WTC11 (cell line): Measurements from ENCODE around the gene KRT27. TPM values are rescaled to one million over a fixed set of nuclear protein-coding genes. Genes with fewer than 3 reads are reported as not detected.

Source experiments
- ATAC-seq: fragments of 200-7000 bp; cut with Tn5 transposase; 2 replicates; pipeline ENCODE4 v1.10.0; 2021; ENCODE audit warnings: mild to moderate bottlenecking, moderate library complexity
- CTCF ChIA-PET: fragments of 300-600 bp; sonication (Branson Sonifier 250); formaldehyde crosslinking; loops from one replicate; lab custom pipeline; 2021; ENCODE audit warnings: antibody characterized with exemption; lab: Charles Lee
- POLR2A ChIA-PET: fragments of 350-600 bp; sonication (Branson Sonifier 250); formaldehyde crosslinking; loops from one replicate; lab custom pipeline; 2021; ENCODE audit warnings: antibody characterized with exemption; lab: Charles Lee
- DNase-seq: peaks from one replicate; pipeline ENCODE4 v3.0.0; 2021; ENCODE audit warnings: low spot score
- H3K27ac Mint-ChIP-seq: 2 replicates; pipeline ENCODE4 v1.8.0; 2021; ENCODE audit warnings: mixed read lengths
- H3K27me3 Mint-ChIP-seq: 2 replicates; pipeline ENCODE4 v1.8.0; 2021; ENCODE audit warnings: low read depth, mild to moderate bottlenecking, moderate library complexity, mixed read lengths
- H3K36me3 Mint-ChIP-seq: 2 replicates; pipeline ENCODE4 v1.8.0; 2021; ENCODE audit warnings: mixed read lengths
- H3K4me1 Mint-ChIP-seq: 2 replicates; pipeline ENCODE4 v1.8.0; 2022; ENCODE audit warnings: mixed read lengths
- H3K4me3 Mint-ChIP-seq: 2 replicates; pipeline ENCODE4 v1.8.0; 2021; ENCODE audit warnings: mild to moderate bottlenecking, moderate library complexity, mixed read lengths
- H3K9me3 Mint-ChIP-seq: 2 replicates; pipeline ENCODE4 v1.8.0; 2021; ENCODE audit warnings: mixed read lengths
- AR ChIP-seq: fragments of 250-450 bp; sonication (Bioruptor Pico); IDR thresholded peaks from 2 replicates; pipeline ENCODE4 v1.9.0; 2021; ENCODE audit warnings: mild to moderate bottlenecking
- ARID4B ChIP-seq: sonication (generic); formaldehyde crosslinking; IDR thresholded peaks from 2 replicates; pipeline ENCODE4 v1.8.0; 2023; ENCODE audit warnings: missing genetic modification reagents, mild to moderate bottlenecking, borderline replicate concordance
- ATF1 ChIP-seq: sonication (generic); formaldehyde crosslinking; IDR thresholded peaks from 2 replicates; pipeline ENCODE4 v1.8.1; 2023; ENCODE audit warnings: mild to moderate bottlenecking, moderate library complexity, missing genetic modification reagents
- ELF4 ChIP-seq: sonication (generic); formaldehyde crosslinking; IDR thresholded peaks from 2 replicates; pipeline ENCODE4 v1.8.1; 2022; ENCODE audit warnings: low read depth, mild to moderate bottlenecking, moderate library complexity, missing genetic modification reagents
- ESRRA ChIP-seq: sonication (generic); formaldehyde crosslinking; IDR thresholded peaks from 2 replicates; pipeline ENCODE4 v1.8.1; 2022; ENCODE audit warnings: mild to moderate bottlenecking, missing genetic modification reagents, borderline replicate concordance
- ETV6 ChIP-seq: sonication (generic); formaldehyde crosslinking; IDR thresholded peaks from 2 replicates; pipeline ENCODE4 v1.8.1; 2022; ENCODE audit warnings: mild to moderate bottlenecking, missing genetic modification reagents
- FOXK1 ChIP-seq: sonication (generic); formaldehyde crosslinking; IDR thresholded peaks from 2 replicates; pipeline ENCODE4 v1.8.0; 2022; ENCODE audit warnings: mild to moderate bottlenecking, moderate library complexity, missing genetic modification reagents
- GABPB1 ChIP-seq: sonication (generic); formaldehyde crosslinking; IDR thresholded peaks from 2 replicates; pipeline ENCODE4 v1.8.1; 2023; ENCODE audit warnings: mild to moderate bottlenecking, missing genetic modification reagents
- KAT7 ChIP-seq: sonication (generic); formaldehyde crosslinking; IDR thresholded peaks from 2 replicates; pipeline ENCODE4 v1.8.1; 2023; ENCODE audit warnings: missing genetic modification reagents, mild to moderate bottlenecking, borderline replicate concordance
- MLX ChIP-seq: sonication (generic); formaldehyde crosslinking; IDR thresholded peaks from 2 replicates; pipeline ENCODE4 v1.8.1; 2023; ENCODE audit warnings: mild to moderate bottlenecking, missing genetic modification reagents, moderate library complexity
- PRDM15 ChIP-seq: sonication (generic); formaldehyde crosslinking; IDR thresholded peaks from 2 replicates; pipeline ENCODE4 v1.8.0; 2022; ENCODE audit warnings: missing genetic modification reagents
- SMAD4 ChIP-seq: sonication (generic); formaldehyde crosslinking; IDR thresholded peaks from 2 replicates; pipeline ENCODE4 v1.8.0; 2022; ENCODE audit warnings: mild to moderate bottlenecking, missing genetic modification reagents
- SP1 ChIP-seq: sonication (generic); formaldehyde crosslinking; conservative IDR thresholded peaks from 2 replicates; pipeline ENCODE4 v1.8.1; 2022; ENCODE audit warnings: missing genetic modification reagents
- TEAD4 ChIP-seq: sonication (generic); formaldehyde crosslinking; IDR thresholded peaks from 2 replicates; pipeline ENCODE4 v1.8.0; 2022; ENCODE audit warnings: mild to moderate bottlenecking, missing genetic modification reagents
- ZBTB21 ChIP-seq: sonication (generic); formaldehyde crosslinking; IDR thresholded peaks from 2 replicates; pipeline ENCODE4 v1.8.1; 2023; ENCODE audit warnings: mild to moderate bottlenecking, missing genetic modification reagents, borderline replicate concordance
- ZNF138 ChIP-seq: sonication (generic); formaldehyde crosslinking; conservative IDR thresholded peaks from 2 replicates; pipeline ENCODE4 v1.8.1; 2022; ENCODE audit warnings: mild to moderate bottlenecking, moderate library complexity, missing genetic modification reagents
- ZNF512 ChIP-seq: sonication (generic); formaldehyde crosslinking; IDR thresholded peaks from 2 replicates; pipeline ENCODE4 v1.8.1; 2022; ENCODE audit warnings: missing genetic modification reagents, borderline replicate concordance
- total RNA-seq: library from RNA; stranded (reverse); gene quantifications from 3 replicates; pipeline ENCODE4 v1.2.3, GENCODE V29; 2021

Gene KRT27
- total RNA-seq, 1 experiment from 2014 or later: not detected

- CTCF ChIA-PET: interaction anchor here (0.9 kb wide), 1 partner anchor 42 kb away, joined by 3 read pairs; no protein-coding TSS in a partner anchor
- H3K27ac Mint-ChIP-seq: no peak overlapping the region
- ATAC-seq: no peak
- peaks cover 14% of the 10 kb centered on the region for H3K4me1 Mint-ChIP-seq
- peaks cover 13% of the 10 kb centered on the region for H3K36me3 Mint-ChIP-seq
- H3K4me3 Mint-ChIP-seq: no peak overlapping the region
- POLR2A ChIA-PET: no interaction called here
- DNase-seq: no peak
- H3K27me3 Mint-ChIP-seq: peaks cover 55% of the 10 kb centered on the region
- H3K9me3 Mint-ChIP-seq: no peaks in the 10 kb centered on the region
- TF ChIP-seq ARID4B (CRISPR knock-in tag) (no peak), ETV6 (CRISPR knock-in tag) (no peak), ZNF512 (CRISPR knock-in tag) (no peak), ELF4 (CRISPR knock-in tag) (no peak), SMAD4 (CRISPR knock-in tag) (no peak), MLX (CRISPR knock-in tag) (no peak), ESRRA (CRISPR knock-in tag) (no peak), ATF1 (no peak), ZBTB21 (CRISPR knock-in tag) (no peak), FOXK1 (CRISPR knock-in tag) (no peak), ZNF138 (no peak), TEAD4 (no peak), AR (CRISPR knock-in tag) (no peak), PRDM15 (no peak), SP1 (CRISPR knock-in tag) (no peak), GABPB1 (no peak), KAT7 (CRISPR knock-in tag) (no peak)
- TF ChIP-seq, all 79 proteins: peak for 0
Measured at GRCh38 chr17:40821536-40821935, 39.2 kb upstream of the KRT27 start.
